ENCODE results near the gene DPAGT1.

Gene DPAGT1

GRCh38 chr11:119052163-119052814 is 49.4 kb downstream of the DPAGT1 start:
- no peak for TF ChIP-seq CTCF (IDR thresholded peaks at IDR 0.05; ENCODE audit: low read depth, low read length)
- DNase-seq (ENCODE audit: extremely low read depth, low read depth), result no peak

DNA sequence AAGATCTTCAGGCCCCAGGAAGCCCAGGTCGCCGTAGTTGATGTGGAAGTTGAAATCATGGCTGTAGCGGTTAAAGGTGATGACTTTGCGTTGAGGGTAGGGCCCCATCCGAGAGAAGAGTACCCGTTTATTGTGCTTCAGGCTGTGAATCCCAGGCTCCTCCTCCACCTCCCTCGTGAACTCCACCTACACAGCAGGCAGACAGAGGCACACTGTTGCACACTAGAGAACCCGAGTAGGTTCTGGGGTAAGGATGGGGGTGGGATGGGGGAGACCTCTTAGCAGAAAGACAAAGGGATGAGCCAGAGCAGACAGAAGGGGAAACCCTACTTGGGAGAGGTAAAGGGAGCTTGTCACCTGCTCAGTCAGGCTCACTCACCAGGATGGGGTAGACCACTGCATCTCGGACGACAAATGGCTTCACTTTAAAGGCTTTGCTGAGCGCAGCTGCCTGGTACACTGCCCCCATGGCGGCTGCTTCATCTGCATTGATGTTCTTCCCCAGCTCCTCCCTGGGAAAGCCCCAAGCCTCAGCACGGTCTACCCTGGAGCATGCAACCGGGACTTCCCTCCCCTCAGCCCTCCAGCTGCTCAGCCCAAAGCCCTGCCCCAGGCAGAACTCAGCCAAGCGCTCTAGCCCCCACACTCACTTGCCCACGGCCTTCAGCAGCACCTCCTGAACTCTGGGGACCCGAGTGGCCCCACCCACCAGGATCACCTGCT is 50.1 kb downstream of the DPAGT1 start:
- DNase-seq (ENCODE audit: extremely low read depth, low read depth), result no peak
- TF ChIP-seq CTCF (IDR thresholded peaks at IDR 0.05; ENCODE audit: low read depth, low read length), result no peak

- no peak for TF ChIP-seq CTCF (IDR thresholded peaks at IDR 0.05; ENCODE audit: low read depth, low read length)
- no peak for DNase-seq (ENCODE audit: extremely low read depth, low read depth)
These were observed 52.6 kb downstream of the DPAGT1 start for GRCh38 chr11:119049081-119049480.

- no peak for TF ChIP-seq CTCF (IDR thresholded peaks at IDR 0.05; ENCODE audit: low read depth, low read length)
- no peak for DNase-seq (ENCODE audit: extremely low read depth, low read depth)
These were observed 53.0 kb downstream of the DPAGT1 start for GRCh38 chr11:119048644-119049043.

- no peak for DNase-seq (ENCODE audit: extremely low read depth, low read depth)
- TF ChIP-seq CTCF (IDR thresholded peaks at IDR 0.05; ENCODE audit: low read depth, low read length), result no peak
These were observed 54.4 kb downstream of the DPAGT1 start for GRCh38 chr11:119047205-119047604.
